ENCODE data around the gene RGS7. TPM values are rescaled to one million over a fixed set of nuclear protein-coding genes. Genes with fewer than 3 reads are reported as not detected.

RGS7 gene
- total RNA-seq, 1 donor from 2014 or later = 0.18 TPM

- Mint-ChIP-seq H3K27me3 (ENCODE audit: low read depth, unreplicated experiment) (no peaks in the 10 kb centered on the region), H3K36me3 (ENCODE audit: low read depth, unreplicated experiment) (no peaks in the 10 kb centered on the region), H3K27ac (ENCODE audit: unreplicated experiment) (no peak overlapping the region), H3K9me3 (ENCODE audit: unreplicated experiment) (no peaks in the 10 kb centered on the region), H3K4me3 (ENCODE audit: unreplicated experiment) (no peak overlapping the region), H3K4me1 (ENCODE audit: low read depth, unreplicated experiment) (no peaks in the 10 kb centered on the region)
- H2AFZ ChIP-seq (ENCODE audit: low read depth, low read length) = no peak overlapping the region
- no peak overlapping the region for H3K27ac ChIP-seq (ENCODE audit: low read depth, low read length)
- no peak overlapping the region for H3K4me3 ChIP-seq (ENCODE audit: insufficient read depth, low read depth, low read length)
- FAIRE-seq (no peak), DNase-seq (ENCODE audit: low read depth) (no peak)
- no peak for TF ChIP-seq CTCF (IDR thresholded peaks at IDR 0.05; ENCODE audit: insufficient read depth, low read depth, low read length)
- no peak for TF ChIP-seq EZH2 (IDR thresholded peaks at IDR 0.05; ENCODE audit: insufficient read depth, low read length)
- no peak overlapping the region for H3K4me2 ChIP-seq (ENCODE audit: low read length)
- H3K4me1 ChIP-seq (ENCODE audit: insufficient read depth, low read length) = no peaks in the 10 kb centered on the region
- no peaks in the 10 kb centered on the region for H3K36me3 ChIP-seq (ENCODE audit: insufficient read depth, low read length)
- no peak overlapping the region for H3K9ac ChIP-seq (ENCODE audit: low read length)
- no peaks in the 10 kb centered on the region for H4K20me1 ChIP-seq (ENCODE audit: insufficient read depth, low read length)
- no peaks in the 10 kb centered on the region for H3K79me2 ChIP-seq (ENCODE audit: insufficient read depth, low read length)
- no peaks in the 10 kb centered on the region for H3K27me3 ChIP-seq (ENCODE audit: insufficient read depth, low read length)
- no peaks in the 10 kb centered on the region for H3K9me3 ChIP-seq (ENCODE audit: insufficient read depth, low read depth, low read length)
Measured at GRCh38 chr1:240968864-240969263, 388.1 kb downstream of the RGS7 start.

- no peaks in the 10 kb centered on the region for H3K4me1 Mint-ChIP-seq (ENCODE audit: low read depth, unreplicated experiment)
- H3K4me2 ChIP-seq (ENCODE audit: low read length) = no peak overlapping the region
- no peaks in the 10 kb centered on the region for H3K27me3 Mint-ChIP-seq (ENCODE audit: low read depth, unreplicated experiment)
- H3K36me3 Mint-ChIP-seq (ENCODE audit: low read depth, unreplicated experiment) = no peaks in the 10 kb centered on the region
- H3K27me3 ChIP-seq (ENCODE audit: insufficient read depth, low read length) = no peaks in the 10 kb centered on the region
- H2AFZ ChIP-seq (ENCODE audit: low read depth, low read length) = no peak overlapping the region
- H3K9ac ChIP-seq (ENCODE audit: low read length) = no peak overlapping the region
- H3K9me3 Mint-ChIP-seq (ENCODE audit: unreplicated experiment) = no peaks in the 10 kb centered on the region
- no peaks in the 10 kb centered on the region for H4K20me1 ChIP-seq (ENCODE audit: insufficient read depth, low read length)
- no peak overlapping the region for H3K27ac ChIP-seq (ENCODE audit: low read depth, low read length)
- TF ChIP-seq EZH2 (IDR thresholded peaks at IDR 0.05; ENCODE audit: insufficient read depth, low read length) = no peak
- TF ChIP-seq CTCF (IDR thresholded peaks at IDR 0.05; ENCODE audit: insufficient read depth, low read depth, low read length) = peak; percentile 7
- no peak overlapping the region for H3K4me3 ChIP-seq (ENCODE audit: insufficient read depth, low read depth, low read length)
- H3K9me3 ChIP-seq (ENCODE audit: insufficient read depth, low read depth, low read length) = no peaks in the 10 kb centered on the region
- H3K36me3 ChIP-seq (ENCODE audit: insufficient read depth, low read length) = no peaks in the 10 kb centered on the region
- DNase-seq (ENCODE audit: low read depth) (no peak), FAIRE-seq (no peak)
- H3K79me2 ChIP-seq (ENCODE audit: insufficient read depth, low read length) = no peaks in the 10 kb centered on the region
- no peaks in the 10 kb centered on the region for H3K4me1 ChIP-seq (ENCODE audit: insufficient read depth, low read length)
- no peak overlapping the region for H3K4me3 Mint-ChIP-seq (ENCODE audit: unreplicated experiment)
- H3K27ac Mint-ChIP-seq (ENCODE audit: unreplicated experiment) = no peak overlapping the region
Measured at GRCh38 chr1:240967070-240967724, 389.8 kb downstream of the RGS7 start.

DNA sequence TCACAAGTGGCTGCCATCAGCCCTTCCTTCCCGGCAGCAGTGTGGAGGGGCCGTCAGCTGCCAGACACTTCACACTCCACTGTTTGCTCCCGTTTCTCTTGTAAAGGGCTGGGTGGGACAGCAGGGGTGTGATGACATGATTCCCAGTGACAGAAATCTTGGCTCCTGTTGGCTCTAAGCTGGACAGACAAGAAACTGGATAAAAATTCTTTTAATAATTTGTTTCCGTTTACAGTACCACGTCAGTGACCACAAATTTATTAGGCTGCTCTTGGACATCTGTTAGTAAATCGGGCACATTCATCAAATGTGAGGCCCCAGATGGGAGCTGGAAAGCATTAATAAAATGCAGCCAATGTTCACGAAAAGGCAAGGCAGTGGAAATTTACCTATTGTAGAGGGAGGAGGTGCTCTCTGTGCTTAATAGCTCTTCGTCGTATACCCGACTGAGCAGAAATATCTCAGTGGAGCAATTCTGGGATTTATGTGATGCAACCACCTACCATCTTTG is 391.4 kb downstream of the RGS7 start:
- Mint-ChIP-seq H3K4me3 (ENCODE audit: unreplicated experiment) (no peak overlapping the region), H3K4me1 (ENCODE audit: low read depth, unreplicated experiment) (no peaks in the 10 kb centered on the region), H3K9me3 (ENCODE audit: unreplicated experiment) (no peaks in the 10 kb centered on the region), H3K36me3 (ENCODE audit: low read depth, unreplicated experiment) (no peaks in the 10 kb centered on the region), H3K27me3 (ENCODE audit: low read depth, unreplicated experiment) (no peaks in the 10 kb centered on the region), H3K27ac (ENCODE audit: unreplicated experiment) (no peak overlapping the region)
- FAIRE-seq (no peak), DNase-seq (ENCODE audit: low read depth) (no peak)
- Histone ChIP-seq H3K9ac (ENCODE audit: low read length) (no peak overlapping the region), H3K9me3 (ENCODE audit: insufficient read depth, low read depth, low read length) (no peaks in the 10 kb centered on the region), H4K20me1 (ENCODE audit: insufficient read depth, low read length) (no peaks in the 10 kb centered on the region), H3K79me2 (ENCODE audit: insufficient read depth, low read length) (no peaks in the 10 kb centered on the region), H3K36me3 (ENCODE audit: insufficient read depth, low read length) (no peaks in the 10 kb centered on the region), H2AFZ (ENCODE audit: low read depth, low read length) (no peak overlapping the region), H3K27me3 (ENCODE audit: insufficient read depth, low read length) (no peaks in the 10 kb centered on the region), H3K4me3 (ENCODE audit: insufficient read depth, low read depth, low read length) (no peak overlapping the region), H3K4me1 (ENCODE audit: insufficient read depth, low read length) (no peaks in the 10 kb centered on the region), H3K4me2 (ENCODE audit: low read length) (no peak overlapping the region), H3K27ac (ENCODE audit: low read depth, low read length) (no peak overlapping the region)
- TF ChIP-seq EZH2 (IDR thresholded peaks at IDR 0.05; ENCODE audit: insufficient read depth, low read length) = no peak
- no peak for TF ChIP-seq CTCF (IDR thresholded peaks at IDR 0.05; ENCODE audit: insufficient read depth, low read depth, low read length)

Data from astrocyte (in vitro differentiated cells and primary cell).